Activated T-helper 9 cell treated with anti-CD3 and anti-CD28 coated beads, Interleukin-2, amount 50 U/mL, for 16 hours (primary cell): Measurements from ENCODE around the gene FAM3D.

Experiments used
- DNase-seq: peaks from one replicate; pipeline ENCODE4 v3.0.0-alpha.2; 2020; ENCODE audit warnings: low read depth

FAM3D gene

GRCh38 chr3:58656631-58657030, 9.9 kb downstream of the FAM3D start:
- no peak for DNase-seq

- no peak for DNase-seq
Measured at GRCh38 chr3:58654466-58654865, 12.1 kb downstream of the FAM3D start.

GRCh38 chr3:58652624-58653023, 13.9 kb downstream of the FAM3D start:
- no peak for DNase-seq

GRCh38 chr3:58651276-58651675, 15.3 kb downstream of the FAM3D start:
- DNase-seq, result no peak

GRCh38 chr3:58647381-58648141, 19.0 kb downstream of the FAM3D start:
- DNase-seq, result no peak

GRCh38 chr3:58646503-58646902, 20.1 kb downstream of the FAM3D start:
- no peak for DNase-seq

- DNase-seq, result no peak
Measured at GRCh38 chr3:58645726-58646125, 20.8 kb downstream of the FAM3D start.

- DNase-seq, result no peak
Measured at GRCh38 chr3:58642846-58643245, 23.7 kb downstream of the FAM3D start.

- peak; percentile 5 for DNase-seq
Measured at GRCh38 chr3:58640700-58641372, 25.7 kb downstream of the FAM3D start.

- DNase-seq, result no peak
Measured at GRCh38 chr3:58639842-58640241, 26.7 kb downstream of the FAM3D start.

- no peak for DNase-seq
Measured at GRCh38 chr3:58639001-58639400, 27.6 kb downstream of the FAM3D start.

- no peak for DNase-seq
Measured at GRCh38 chr3:58638591-58638990, 28.0 kb downstream of the FAM3D start.

- no peak for DNase-seq
Measured at GRCh38 chr3:58637509-58637908, 29.1 kb downstream of the FAM3D start.

- DNase-seq, result no peak
Measured at GRCh38 chr3:58635371-58636285, 30.9 kb downstream of the FAM3D start.

- no peak for DNase-seq
Measured at GRCh38 chr3:58633157-58633865, 33.3 kb downstream of the FAM3D start.

GRCh38 chr3:58631742-58632141, 34.8 kb downstream of the FAM3D start:
- no peak for DNase-seq

- DNase-seq, result no peak
Measured at GRCh38 chr3:58630710-58631092, 35.9 kb downstream of the FAM3D start.

- peak; percentile 33 for DNase-seq
Measured at GRCh38 chr3:58630076-58630709, 36.4 kb downstream of the FAM3D start.

GRCh38 chr3:58629629-58630028, 36.9 kb downstream of the FAM3D start:
- no peak for DNase-seq

GRCh38 chr3:58628823-58629562, 37.6 kb downstream of the FAM3D start:
- no peak for DNase-seq

- DNase-seq, result no peak
Measured at GRCh38 chr3:58627941-58628340, 38.6 kb downstream of the FAM3D start.
